Measurements from ENCODE around the gene DNAAF1.
"Not testable (repeated sequence)": the region's sequence is repeated elsewhere in the genome, so short reads cannot be mapped to it uniquely, and the experiment has no call there.

Gene DNAAF1

GRCh38 chr16:84214451-84215066 is 69.5 kb downstream of the DNAAF1 start:
- no peak for DNase-seq (ENCODE audit: low read depth)
- no peak for TF ChIP-seq CTCF (IDR thresholded peaks at IDR 0.05; ENCODE audit: control insufficient read depth, insufficient read depth, low read depth, low read length, missing control alignments)
- no peak overlapping the region for H3K4me3 ChIP-seq (ENCODE audit: control insufficient read depth, low read depth, low read length)

GRCh38 chr16:84215531-84215930 is 70.4 kb downstream of the DNAAF1 start:
- DNase-seq (ENCODE audit: low read depth): no peak
- H3K4me3 ChIP-seq (ENCODE audit: control insufficient read depth, low read depth, low read length): no peak overlapping the region
- no peak for TF ChIP-seq CTCF (IDR thresholded peaks at IDR 0.05; ENCODE audit: control insufficient read depth, insufficient read depth, low read depth, low read length, missing control alignments)

- not testable (repeated sequence) for DNase-seq (ENCODE audit: low read depth); H3K4me3 ChIP-seq (ENCODE audit: control insufficient read depth, low read depth, low read length)
These were observed 71.0 kb downstream of the DNAAF1 start for GRCh38 chr16:84216144-84216543.

- no peak for TF ChIP-seq CTCF (IDR thresholded peaks at IDR 0.05; ENCODE audit: control insufficient read depth, insufficient read depth, low read depth, low read length, missing control alignments)
These were observed 73.2 kb downstream of the DNAAF1 start for GRCh38 chr16:84218176-84218823.

GRCh38 chr16:84218956-84219355 is 73.8 kb downstream of the DNAAF1 start:
- DNase-seq (ENCODE audit: low read depth): no peak
- TF ChIP-seq CTCF (IDR thresholded peaks at IDR 0.05; ENCODE audit: control insufficient read depth, insufficient read depth, low read depth, low read length, missing control alignments): no peak
- H3K4me3 ChIP-seq (ENCODE audit: control insufficient read depth, low read depth, low read length): no peak overlapping the region

More at GRCh38 chr16:84218176-84218823, 73.2 kb downstream of the DNAAF1 start:
- DNase-seq (ENCODE audit: low read depth): no peak
- H3K4me3 ChIP-seq (ENCODE audit: control insufficient read depth, low read depth, low read length): no peak overlapping the region

- TF ChIP-seq CTCF (IDR thresholded peaks at IDR 0.05; ENCODE audit: control insufficient read depth, insufficient read depth, low read depth, low read length, missing control alignments): no peak
- DNase-seq (ENCODE audit: low read depth): no peak
- H3K4me3 ChIP-seq (ENCODE audit: control insufficient read depth, low read depth, low read length): no peak overlapping the region
These were observed 75.7 kb downstream of the DNAAF1 start for GRCh38 chr16:84220851-84221250.

- DNase-seq (ENCODE audit: low read depth): no peak
- no peak overlapping the region for H3K4me3 ChIP-seq (ENCODE audit: control insufficient read depth, low read depth, low read length)
- TF ChIP-seq CTCF (IDR thresholded peaks at IDR 0.05; ENCODE audit: control insufficient read depth, insufficient read depth, low read depth, low read length, missing control alignments): no peak
These were observed 78.3 kb downstream of the DNAAF1 start for GRCh38 chr16:84223456-84223855.
